Uterus (tissue), 4 donors: Measurements from ENCODE around the gene KCTD21. TPM values are rescaled to one million over a fixed set of nuclear protein-coding genes. Genes with fewer than 3 reads are reported as not detected.

Experiments used
- DNase-seq, 2 donors: peaks; one replicate each; pipeline ENCODE4 v3.0.0-alpha.2; 2019 to 2020
- H3K27ac ChIP-seq, 2 donors: fragments of 200-600 bp; sonication (generic); 1 replicate in 1 of 2; 2 replicates in 1 of 2; pipeline ENCODE4 v1.5.1; 2016 to 2018
- H3K27me3 ChIP-seq, 2 donors: fragments of 200-600 bp; sonication (generic); one replicate each; pipeline ENCODE4 v1.5.1; 2018 to 2019; ENCODE audit warnings: control low read depth in 1 of 2
- H3K36me3 ChIP-seq, 2 donors: fragments of 200-600 bp; sonication (generic); one replicate each; pipeline ENCODE4 v1.5.1; 2019; ENCODE audit warnings: control low read depth in 1 of 2
- H3K4me1 ChIP-seq, 2 donors: fragments of 200-600 bp; sonication (generic); one replicate each; pipeline ENCODE4 v1.5.1; 2018 to 2019; ENCODE audit warnings: control low read depth in 1 of 2
- H3K4me3 ChIP-seq, 2 donors: fragments of 200-600 bp; sonication (generic); 1 replicate in 1 of 2; 2 replicates in 1 of 2; pipeline ENCODE4 v1.5.1; 2018 to 2019; ENCODE audit warnings: mild to moderate bottlenecking in 1 of 2
- H3K9me3 ChIP-seq, 2 donors: fragments of 200-600 bp; sonication (generic); one replicate each; pipeline ENCODE4 v1.5.1; 2019; ENCODE audit warnings: control low read depth in 1 of 2
- CTCF ChIP-seq, 4 experiments: fragments of 200-600 bp in 2 of 4; fragments of 450-650 bp in 2 of 4; sonication (generic) in 2 of 4; IDR thresholded peaks; one replicate each; pipeline ENCODE4 v1.5.1; 2016 to 2019; ENCODE audit warnings: antibody characterized with exemption in 4 of 4, mild to moderate bottlenecking in 2 of 4, moderate library complexity in 1 of 4
- POLR2A ChIP-seq, 2 donors: fragments of 450-650 bp; IDR thresholded peaks; one replicate each; pipeline ENCODE4 v1.6.1; 2016; ENCODE audit warnings: antibody characterized with exemption in 2 of 2, mild to moderate bottlenecking in 1 of 2, moderate library complexity in 1 of 2
- intact Hi-C: fragments of 100-400 bp; cut with DNase I; formaldehyde crosslinking; loops from one replicate; pipeline ENCODE4 v1.15.1; 2023; ENCODE audit warnings: low total_unique reads
- total RNA-seq, 4 donors: library from RNA; depleted of rRNA in 3 of 4; stranded (reverse); fragments of >200 nt in 3 of 4; gene quantifications; one replicate each; pipeline versions ENCODE4 v1.1.0 to v1.2.4, GENCODE V29; 2014 to 2023
- donor health status: DM: yes; HTN: yes; CAD: no.

Gene KCTD21
- total RNA-seq, 4 donors from 2014 or later = 6.2 to 12.4 (median 10.6) TPM

- TF ChIP-seq POLR2A (IDR thresholded peaks at IDR 0.05) = no peak
- no peak for TF ChIP-seq CTCF (IDR thresholded peaks at IDR 0.05)
- no peak for DNase-seq
- Histone ChIP-seq H3K36me3 (no peaks in the 10 kb centered on the region), H3K4me1 (no peaks in the 10 kb centered on the region), H3K4me3 (no peak overlapping the region), H3K27me3 (no peaks in the 10 kb centered on the region), H3K27ac (no peak overlapping the region), H3K9me3 (no peaks in the 10 kb centered on the region)
- intact Hi-C loops = loop anchor here (10.0 kb wide), 1 partner anchor 193 kb away; the partner anchor contains the start of gene GAB2
These were observed 33.2 kb upstream of the KCTD21 start for GRCh38 chr11:78221396-78222315.

- H3K36me3 ChIP-seq = no peaks in the 10 kb centered on the region
- DNase-seq = no peak
These were observed 32.1 kb upstream of the KCTD21 start for GRCh38 chr11:78220218-78221157.

GRCh38 chr11:78219493-78220217, 31.2 kb upstream of the KCTD21 start:
- Histone ChIP-seq H3K27me3 (no peaks in the 10 kb centered on the region), H3K36me3 (no peaks in the 10 kb centered on the region), H3K27ac (no peak overlapping the region), H3K4me1 (no peaks in the 10 kb centered on the region), H3K4me3 (no peak overlapping the region), H3K9me3 (no peaks in the 10 kb centered on the region)
- intact Hi-C loops = loop anchor here (10.0 kb wide), 1 partner anchor 195 kb away; the partner anchor contains the start of gene GAB2
- no peak for TF ChIP-seq CTCF (IDR thresholded peaks at IDR 0.05)
- no peak for TF ChIP-seq POLR2A (IDR thresholded peaks at IDR 0.05)
- DNase-seq = peak in 1 of 2 donors; percentile 12

More at GRCh38 chr11:78220218-78221157, 32.1 kb upstream of the KCTD21 start:
- Histone ChIP-seq H3K4me3 (no peak overlapping the region), H3K4me1 (no peaks in the 10 kb centered on the region), H3K27me3 (no peaks in the 10 kb centered on the region), H3K9me3 (no peaks in the 10 kb centered on the region), H3K27ac (no peak overlapping the region)
- no peak for TF ChIP-seq CTCF (IDR thresholded peaks at IDR 0.05)
- intact Hi-C loops = loop anchor here (10.0 kb wide), 1 partner anchor 194 kb away; the partner anchor contains the start of gene GAB2

GRCh38 chr11:78218707-78219492, 30.5 kb upstream of the KCTD21 start:
- H3K9me3 ChIP-seq = no peaks in the 10 kb centered on the region
- no peaks in the 10 kb centered on the region for H3K4me1 ChIP-seq
- H3K36me3 ChIP-seq = no peaks in the 10 kb centered on the region
- H3K27ac ChIP-seq = no peak overlapping the region
- H3K4me3 ChIP-seq = no peak overlapping the region
- intact Hi-C loops = no loop called here
- DNase-seq = peak in 1 of 2 donors; percentile 10
- no peaks in the 10 kb centered on the region for H3K27me3 ChIP-seq
- no peak for TF ChIP-seq POLR2A (IDR thresholded peaks at IDR 0.05)
- TF ChIP-seq CTCF (IDR thresholded peaks at IDR 0.05) = no peak
